Activated CD4-positive, alpha-beta T cell treated with anti-CD3 and anti-CD28 coated beads for 1 hour (primary cell): Measurements from ENCODE around the gene TXK.

Experiments used
- DNase-seq: peaks from one replicate; pipeline ENCODE4 v3.0.0-alpha.2; 2020

The TXK gene

GRCh38 chr4:48133669-48134068 lies 381 bp downstream of the TXK start:
- DNase-seq = no peak

- DNase-seq = no peak
Observed at GRCh38 chr4:48131736-48132135, 2.3 kb downstream of the TXK start.

- DNase-seq = no peak
Observed at GRCh38 chr4:48130100-48130499, 4.0 kb downstream of the TXK start.

GRCh38 chr4:48129307-48130014 lies 4.6 kb downstream of the TXK start:
- no peak for DNase-seq

- peak; percentile 55 for DNase-seq
Observed at GRCh38 chr4:48127682-48128404, 6.2 kb downstream of the TXK start.

- no peak for DNase-seq
Observed at GRCh38 chr4:48127231-48127630, 6.8 kb downstream of the TXK start.

- DNase-seq = no peak
Observed at GRCh38 chr4:48126621-48127020, 7.4 kb downstream of the TXK start.

- no peak for DNase-seq
Observed at GRCh38 chr4:48124870-48125269, 9.2 kb downstream of the TXK start.

- no peak for DNase-seq
Observed at GRCh38 chr4:48122756-48123155, 11.3 kb downstream of the TXK start.

- no peak for DNase-seq
Observed at GRCh38 chr4:48121180-48121579, 12.9 kb downstream of the TXK start.

GRCh38 chr4:48120132-48120531 lies 13.9 kb downstream of the TXK start:
- no peak for DNase-seq

GRCh38 chr4:48119646-48120045 lies 14.4 kb downstream of the TXK start:
- DNase-seq = no peak

- no peak for DNase-seq
Observed at GRCh38 chr4:48118081-48118480, 16.0 kb downstream of the TXK start.

- no peak for DNase-seq
Observed at GRCh38 chr4:48116582-48116981, 17.5 kb downstream of the TXK start.

GRCh38 chr4:48114412-48114811 lies 19.6 kb downstream of the TXK start:
- DNase-seq = no peak

- DNase-seq = no peak
Observed at GRCh38 chr4:48112017-48112667, 21.9 kb downstream of the TXK start.

- DNase-seq = no peak
Observed at GRCh38 chr4:48110452-48110978, 23.5 kb downstream of the TXK start.

GRCh38 chr4:48109413-48110263 lies 24.4 kb downstream of the TXK start:
- DNase-seq = no peak

GRCh38 chr4:48108309-48109073 lies 25.6 kb downstream of the TXK start:
- DNase-seq = no peak

- DNase-seq = no peak
Observed at GRCh38 chr4:48105230-48105629, 28.8 kb downstream of the TXK start.

GRCh38 chr4:48103483-48104139 lies 30.4 kb downstream of the TXK start:
- DNase-seq = no peak

GRCh38 chr4:48102303-48102702 lies 31.7 kb downstream of the TXK start:
- no peak for DNase-seq
